ENCODE data around the gene CZIB.
A peak's percentile ranks its signal among the peaks of the same experiment; 100 is the strongest.
"Not testable (repeated sequence)": the region's sequence is repeated elsewhere in the genome, so short reads cannot be mapped to it uniquely, and the experiment has no call there.

Gene CZIB

GRCh38 chr1:53187401-53187800 is 33.0 kb downstream of the CZIB start:
- DNase-seq: no peak

GRCh38 chr1:53186533-53186932 is 33.9 kb downstream of the CZIB start:
- DNase-seq: no peak

- DNase-seq: not testable (repeated sequence)
Measured at GRCh38 chr1:53185955-53186297, 34.5 kb downstream of the CZIB start.

- no peak for DNase-seq
Measured at GRCh38 chr1:53183095-53183990, 37.1 kb downstream of the CZIB start.

- DNase-seq: no peak
Measured at GRCh38 chr1:53182716-53183094, 37.7 kb downstream of the CZIB start.

GRCh38 chr1:53182111-53182593 is 38.3 kb downstream of the CZIB start:
- peak; percentile 22 for DNase-seq

- no peak for DNase-seq
Measured at GRCh38 chr1:53180951-53181350, 39.5 kb downstream of the CZIB start.

GRCh38 chr1:53180226-53180625 is 40.2 kb downstream of the CZIB start:
- DNase-seq: no peak

- DNase-seq: no peak
Measured at GRCh38 chr1:53176452-53177208, 43.8 kb downstream of the CZIB start.

GRCh38 chr1:53174971-53175913 is 45.2 kb downstream of the CZIB start:
- DNase-seq: no peak

- DNase-seq: no peak
Measured at GRCh38 chr1:53172426-53173128, 47.9 kb downstream of the CZIB start.

- DNase-seq: no peak
Measured at GRCh38 chr1:53166912-53167311, 53.5 kb downstream of the CZIB start.

- no peak for DNase-seq
Measured at GRCh38 chr1:53166366-53166765, 54.1 kb downstream of the CZIB start.

- no peak for DNase-seq
Measured at GRCh38 chr1:53165408-53165961, 54.9 kb downstream of the CZIB start.

Measured in NCI-H1048 (cell line).